HuH-7.5 (cell line): ENCODE data around the gene ENPP7.

Experiments
- DNase-seq: peaks from one replicate; pipeline ENCODE4 v3.0.0; 2011; ENCODE audit warnings: low spot score

The ENPP7 gene, protein sequence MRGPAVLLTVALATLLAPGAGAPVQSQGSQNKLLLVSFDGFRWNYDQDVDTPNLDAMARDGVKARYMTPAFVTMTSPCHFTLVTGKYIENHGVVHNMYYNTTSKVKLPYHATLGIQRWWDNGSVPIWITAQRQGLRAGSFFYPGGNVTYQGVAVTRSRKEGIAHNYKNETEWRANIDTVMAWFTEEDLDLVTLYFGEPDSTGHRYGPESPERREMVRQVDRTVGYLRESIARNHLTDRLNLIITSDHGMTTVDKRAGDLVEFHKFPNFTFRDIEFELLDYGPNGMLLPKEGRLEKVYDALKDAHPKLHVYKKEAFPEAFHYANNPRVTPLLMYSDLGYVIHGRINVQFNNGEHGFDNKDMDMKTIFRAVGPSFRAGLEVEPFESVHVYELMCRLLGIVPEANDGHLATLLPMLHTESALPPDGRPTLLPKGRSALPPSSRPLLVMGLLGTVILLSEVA

DNA sequence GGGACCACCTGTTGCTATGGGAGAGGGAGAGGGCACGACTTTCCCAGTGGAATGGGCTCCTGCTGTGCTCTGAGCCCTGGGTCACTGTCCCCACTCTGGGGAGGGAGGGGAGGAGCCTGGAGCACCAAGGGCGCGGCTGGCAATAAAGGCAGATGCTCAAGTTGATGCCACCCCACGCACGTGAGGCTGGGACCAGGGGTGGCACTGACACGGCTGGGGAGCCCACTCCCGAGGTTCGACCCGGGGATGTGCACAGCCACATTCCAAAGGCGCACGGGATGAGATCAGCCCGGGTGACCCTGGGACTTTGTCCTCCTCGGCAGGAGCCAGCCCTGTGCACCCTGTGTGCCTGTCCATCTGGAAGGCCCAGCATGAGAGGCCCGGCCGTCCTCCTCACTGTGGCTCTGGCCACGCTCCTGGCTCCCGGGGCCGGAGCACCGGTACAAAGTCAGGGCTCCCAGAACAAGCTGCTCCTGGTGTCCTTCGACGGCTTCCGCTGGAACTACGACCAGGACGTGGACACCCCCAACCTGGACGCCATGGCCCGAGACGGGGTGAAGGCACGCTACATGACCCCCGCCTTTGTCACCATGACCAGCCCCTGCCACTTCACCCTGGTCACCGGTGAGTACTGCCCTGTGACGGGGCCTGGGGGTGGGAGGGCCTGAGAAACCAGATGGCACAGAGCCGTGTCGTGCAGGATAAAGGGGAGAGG lies at the start of gene ENPP7:
Gene ENPP7 (plus strand): TSS at position 175 of the 715 bp plus-strand sequence. CDS start 197 bp downstream, at position 372.
- DNase-seq: no peak

DNA sequence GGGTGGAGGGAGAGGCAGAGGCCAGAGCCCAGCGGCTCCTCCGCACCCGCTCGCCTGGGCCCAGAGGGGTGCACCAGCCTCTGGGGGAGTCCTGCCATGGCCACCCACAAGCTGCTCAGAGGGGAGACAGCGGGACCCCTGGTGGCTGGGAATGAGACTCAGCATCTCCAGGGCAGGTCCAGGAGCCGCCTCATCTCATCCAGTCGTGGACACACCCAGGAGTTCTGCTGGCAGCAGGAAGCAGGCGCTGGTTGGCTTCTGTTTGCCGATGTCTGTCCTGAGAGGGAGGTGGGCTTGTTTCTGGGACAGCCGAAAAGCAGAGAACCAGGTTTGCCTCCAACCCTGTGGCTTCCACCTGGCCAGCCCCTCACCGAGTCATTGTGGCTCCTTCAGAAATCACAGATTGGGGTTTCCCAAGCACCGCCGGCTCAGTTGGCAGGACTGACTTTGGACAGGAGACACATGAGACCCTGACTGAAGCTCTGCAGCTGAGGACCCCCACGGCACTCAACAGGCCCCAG lies 49.6 kb upstream of the ENPP7 start:
- DNase-seq: no peak

DNA sequence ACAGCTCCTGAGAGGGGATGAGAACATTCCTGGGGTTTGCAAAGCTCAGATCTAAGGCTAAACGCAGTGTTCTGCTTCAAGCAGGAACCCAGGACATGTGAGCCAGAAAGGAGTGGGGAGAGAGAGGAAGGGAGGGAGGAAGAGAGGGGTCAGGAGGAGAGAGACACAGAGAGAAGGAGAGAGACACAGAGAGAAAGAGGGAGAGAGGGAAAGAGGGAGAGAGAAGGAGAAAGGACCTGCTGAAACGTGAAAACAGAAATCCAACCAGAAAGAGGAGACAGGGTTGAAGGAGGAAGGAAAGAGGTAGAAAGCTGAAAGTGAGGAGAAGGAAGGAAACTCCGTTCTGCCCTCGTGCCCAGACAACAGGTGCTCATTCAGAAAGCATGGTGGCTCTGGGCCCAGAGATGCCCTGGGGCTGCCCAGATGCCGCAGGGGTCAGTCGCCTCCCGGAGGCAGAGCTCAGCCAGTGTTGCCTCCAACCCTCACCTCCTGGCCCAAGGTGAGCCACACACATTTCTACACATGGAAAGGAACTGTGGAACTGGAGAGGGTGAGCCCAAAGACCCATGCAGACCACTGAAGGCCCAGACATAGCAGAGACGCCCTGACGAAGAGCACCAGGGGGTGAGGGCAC lies 49.0 kb upstream of the ENPP7 start:
- DNase-seq: no peak

DNA sequence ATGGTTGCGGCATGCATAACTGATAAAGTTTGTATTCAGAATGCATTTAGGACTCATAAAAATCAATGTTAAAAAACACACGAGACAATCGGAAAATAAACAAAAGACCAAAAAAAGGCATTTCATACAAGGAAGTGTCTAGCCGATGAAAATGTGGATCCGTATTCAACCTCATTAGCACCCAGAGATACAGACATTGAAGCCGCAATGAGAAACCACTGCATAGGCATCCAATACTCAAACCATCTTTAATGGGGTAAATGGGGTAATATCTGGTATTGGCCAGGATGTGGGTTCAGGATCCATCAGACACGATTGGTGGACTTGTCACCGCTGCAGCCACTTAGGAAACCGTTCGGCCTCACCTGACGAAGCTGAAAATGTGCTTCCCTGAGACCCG lies 47.4 kb upstream of the ENPP7 start:
- DNase-seq: no peak

DNA sequence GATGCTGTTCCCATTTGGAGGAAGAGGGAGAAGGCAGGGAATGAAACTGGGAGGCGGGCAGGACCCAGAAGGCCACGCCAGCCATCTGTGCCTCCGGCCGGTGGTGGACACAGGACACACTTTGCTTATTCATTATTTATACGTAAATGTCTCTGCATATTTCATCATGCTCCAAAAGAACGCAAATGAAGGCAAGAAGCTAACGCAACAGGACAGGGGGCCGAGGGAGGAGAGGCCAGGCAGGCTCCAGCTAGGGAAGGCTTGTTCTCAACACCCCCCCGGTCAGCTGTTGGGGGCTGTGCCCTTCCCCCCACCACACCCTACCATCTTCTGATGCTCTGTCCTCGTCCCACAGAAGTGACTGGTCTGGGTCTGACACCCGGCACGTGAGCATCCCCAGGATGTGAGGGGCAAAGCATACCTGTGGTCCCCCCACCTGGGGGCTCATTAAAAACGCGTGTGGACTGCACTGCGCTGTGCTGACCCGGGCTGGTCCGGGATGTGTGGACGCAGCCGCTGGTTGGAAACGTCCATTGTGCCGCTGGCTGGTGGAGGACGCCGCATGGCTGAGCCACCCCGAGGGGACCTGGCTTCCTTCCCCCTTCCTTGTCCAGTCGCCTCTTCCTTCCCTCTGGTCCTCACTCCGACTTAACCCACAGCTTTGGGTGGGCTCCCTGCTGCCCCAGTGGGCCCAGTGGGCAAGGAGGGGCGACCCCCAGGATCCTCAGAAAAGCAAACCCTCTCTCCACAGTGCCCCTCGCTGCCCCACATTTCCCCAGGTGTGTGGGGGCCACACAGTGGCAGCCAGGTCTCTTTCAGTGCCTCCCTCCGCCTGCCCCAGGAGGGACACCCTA lies 46.4 kb upstream of the ENPP7 start:
- DNase-seq: no peak

DNA sequence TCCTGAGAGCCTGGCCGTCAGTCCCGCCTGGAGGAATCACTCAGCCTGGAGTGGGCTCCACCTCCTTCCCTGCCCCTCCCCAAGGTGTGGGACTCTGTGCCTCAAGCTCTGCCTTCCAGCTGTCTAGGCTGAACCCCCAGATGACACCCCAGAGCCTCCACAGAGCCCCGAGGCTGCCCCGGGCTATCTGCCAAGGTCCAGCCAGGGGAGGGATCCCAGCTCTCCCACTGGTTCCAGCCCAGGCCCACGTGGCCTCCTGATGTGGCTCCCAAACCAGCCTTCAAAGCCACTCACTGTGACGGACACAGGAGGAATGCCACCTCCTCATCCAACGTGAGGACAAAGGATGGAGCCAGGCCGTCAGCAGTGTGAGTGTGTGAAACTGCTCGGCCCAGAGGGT lies 45.6 kb upstream of the ENPP7 start:
- no peak for DNase-seq

DNA sequence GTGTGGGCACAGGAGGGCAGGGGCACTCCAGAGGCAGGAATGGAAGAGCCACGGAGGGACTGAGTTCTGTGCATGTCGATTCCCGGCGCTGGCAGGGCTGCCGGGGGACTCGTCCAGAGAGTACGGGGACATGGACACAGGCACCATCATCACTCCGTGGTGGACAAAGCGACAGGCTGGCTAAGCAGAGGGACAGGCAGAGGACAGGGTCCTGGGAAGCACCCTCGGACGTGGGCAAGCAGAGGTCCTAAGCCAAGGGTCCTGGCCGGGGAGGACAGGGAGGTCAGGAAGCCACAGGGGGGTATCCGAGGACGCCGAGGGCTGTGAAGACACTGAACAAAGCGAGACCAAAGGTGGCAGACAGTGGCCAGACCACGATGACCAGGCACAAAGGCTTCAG lies 44.3 kb upstream of the ENPP7 start:
- DNase-seq: no peak

DNA sequence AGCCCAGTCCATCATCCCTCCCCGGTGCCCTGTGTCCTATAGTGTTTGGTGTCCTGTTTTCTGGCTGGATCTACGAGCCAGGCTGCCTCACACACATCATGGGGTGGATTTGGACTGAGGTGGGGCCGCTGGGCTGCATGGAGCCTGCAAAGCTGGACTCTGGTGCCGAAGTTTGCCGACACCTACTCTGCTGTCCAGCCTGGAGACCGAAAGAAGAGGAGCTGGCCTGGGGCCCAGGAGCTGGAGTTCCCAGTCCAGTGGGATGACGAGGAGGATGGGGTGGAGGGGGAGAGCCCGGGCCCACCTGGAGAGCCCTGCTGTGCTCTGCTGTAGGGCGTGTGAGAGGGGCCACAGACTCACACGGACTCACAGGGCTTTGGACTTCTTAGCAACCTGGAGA lies 40.3 kb upstream of the ENPP7 start:
- no peak for DNase-seq

DNA sequence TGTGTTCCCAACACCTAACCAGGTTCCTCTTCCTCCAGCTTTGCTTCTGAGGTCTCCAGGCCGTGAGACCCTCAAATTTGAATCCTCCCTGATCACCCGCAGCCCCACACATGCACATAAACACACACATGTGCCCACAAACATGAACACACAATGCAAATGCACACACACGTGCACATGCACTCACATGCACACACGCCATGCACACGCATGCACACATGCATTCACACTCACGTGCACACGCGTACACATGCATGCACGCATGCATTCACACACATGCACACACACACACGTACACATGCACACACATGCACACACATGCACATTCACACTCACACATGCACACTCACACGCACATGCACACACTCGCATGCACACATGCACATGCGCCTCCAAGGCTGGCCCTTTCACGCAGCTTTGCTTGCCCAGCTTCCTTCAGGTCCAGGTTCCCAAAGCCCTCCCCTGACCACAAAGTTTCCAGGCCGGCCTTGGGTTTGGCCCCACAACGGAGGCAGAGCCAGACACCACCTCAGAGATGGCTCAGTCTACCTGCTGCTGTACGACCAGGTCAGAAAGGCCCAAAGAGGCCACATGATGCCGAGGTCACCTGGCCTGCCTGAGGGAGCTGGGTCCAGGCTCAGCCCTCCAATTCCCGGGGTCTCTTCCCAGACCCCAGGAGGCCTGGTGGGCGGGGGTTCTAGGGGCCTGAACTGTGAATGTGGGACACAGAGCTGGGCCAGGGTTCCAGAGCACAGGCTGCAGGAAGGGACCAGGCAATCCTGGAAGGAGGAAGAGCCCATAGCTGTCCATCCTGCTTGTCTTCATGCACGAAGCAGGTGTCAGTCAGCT lies 39.5 kb upstream of the ENPP7 start:
- DNase-seq: no peak

DNA sequence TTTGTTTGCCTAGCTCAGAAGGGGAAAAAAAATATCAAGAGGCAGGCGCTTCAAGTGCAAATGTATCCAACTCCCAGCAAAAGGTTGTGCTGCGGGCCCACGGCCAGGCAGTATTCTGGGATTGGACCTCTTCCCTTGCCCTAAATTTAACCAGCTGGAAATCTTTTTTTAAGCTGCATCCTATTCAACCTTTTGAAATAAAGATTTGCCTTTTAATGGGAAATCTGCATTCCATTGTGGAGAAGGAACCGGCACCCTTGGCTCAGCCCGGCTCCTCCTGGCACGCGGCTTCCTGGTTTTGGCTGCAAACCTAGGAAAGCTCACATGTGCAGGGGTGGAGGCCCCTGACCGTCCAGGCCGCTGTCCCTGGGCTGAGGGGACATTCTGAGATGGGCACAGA lies 38.8 kb upstream of the ENPP7 start:
- DNase-seq: no peak

DNA sequence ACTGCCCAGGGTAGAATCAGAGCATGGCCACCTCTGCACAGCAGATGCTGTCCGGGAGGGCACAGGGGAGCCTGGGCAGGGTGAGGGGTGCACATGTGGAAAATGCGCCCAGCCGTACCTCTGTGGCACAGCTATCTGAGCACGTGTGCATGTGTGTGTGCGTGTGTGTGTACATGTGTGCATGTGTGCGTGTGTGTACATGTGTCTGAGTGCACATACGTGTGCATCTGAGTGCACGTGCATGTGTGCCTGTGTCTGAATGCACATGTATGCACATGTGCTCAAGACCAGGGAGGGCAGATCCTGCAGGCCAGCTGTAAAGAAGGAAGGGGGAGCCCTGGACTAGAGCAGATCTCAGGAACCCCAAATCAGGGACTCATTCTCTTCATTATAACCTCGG lies 37.3 kb upstream of the ENPP7 start:
- no peak for DNase-seq

DNA sequence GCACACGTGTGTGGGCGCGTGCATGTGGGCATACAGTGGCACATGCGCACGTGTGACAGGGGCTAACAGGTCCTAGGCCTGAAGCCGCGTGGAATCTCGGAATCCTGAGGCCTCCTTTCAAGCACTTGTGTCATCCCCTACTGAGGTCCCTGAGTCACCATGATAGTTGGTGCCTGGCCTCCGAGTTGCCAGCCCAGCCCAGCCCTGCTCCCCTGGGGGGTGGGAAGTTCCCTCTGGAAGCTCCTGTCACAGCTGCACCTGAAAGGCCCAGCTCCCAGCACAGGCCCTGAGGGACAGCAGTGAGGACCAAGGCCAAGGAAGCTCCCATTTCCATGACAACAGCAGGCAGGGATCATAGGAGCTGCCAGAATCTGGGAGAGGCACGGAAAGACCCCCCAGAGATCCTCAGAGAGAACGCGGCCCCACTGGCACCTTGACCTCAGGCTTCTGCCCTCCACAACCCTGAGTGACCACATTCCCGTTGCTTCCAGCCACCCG lies 35.4 kb upstream of the ENPP7 start:
- DNase-seq: no peak

DNA sequence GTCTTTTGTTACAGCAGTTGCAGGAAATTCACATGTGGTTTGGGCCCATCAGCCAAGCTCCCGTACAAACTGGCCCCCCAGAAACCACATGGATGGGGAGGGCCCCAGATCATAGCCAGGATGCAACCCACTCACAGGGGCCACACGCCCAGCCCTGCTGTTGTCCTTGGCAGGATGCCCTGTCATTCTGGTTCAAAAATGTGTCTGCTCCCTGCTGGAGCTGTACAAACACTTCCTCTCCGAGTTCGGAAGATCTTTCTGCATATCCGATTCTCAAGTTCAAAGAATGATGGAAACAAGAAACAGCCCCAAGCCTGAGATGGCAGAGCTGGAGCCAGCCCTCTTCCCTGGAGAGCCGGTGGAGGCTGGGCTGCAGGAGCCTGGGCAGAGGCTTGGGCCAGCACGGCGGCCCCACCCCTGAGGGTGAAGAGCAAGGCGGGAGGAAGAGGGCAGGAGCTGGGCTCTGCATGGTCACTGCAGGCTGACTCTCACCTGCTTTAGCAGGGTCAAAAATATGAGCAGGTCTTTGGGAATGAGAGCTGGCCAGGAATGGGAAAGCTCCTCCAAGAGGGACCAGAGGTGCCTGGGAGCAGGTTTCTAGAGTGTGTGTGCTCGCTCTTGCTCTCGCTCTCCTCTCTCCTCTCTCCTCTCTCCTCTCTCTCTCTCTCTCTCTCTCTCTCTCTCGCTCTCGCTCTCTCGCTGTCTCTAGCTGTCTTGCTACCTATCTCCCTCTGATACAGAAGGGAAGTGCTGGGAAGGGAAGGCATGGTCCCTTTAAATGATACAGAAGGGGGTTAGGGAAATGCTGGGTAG lies 34.7 kb upstream of the ENPP7 start:
- DNase-seq: no peak

DNA sequence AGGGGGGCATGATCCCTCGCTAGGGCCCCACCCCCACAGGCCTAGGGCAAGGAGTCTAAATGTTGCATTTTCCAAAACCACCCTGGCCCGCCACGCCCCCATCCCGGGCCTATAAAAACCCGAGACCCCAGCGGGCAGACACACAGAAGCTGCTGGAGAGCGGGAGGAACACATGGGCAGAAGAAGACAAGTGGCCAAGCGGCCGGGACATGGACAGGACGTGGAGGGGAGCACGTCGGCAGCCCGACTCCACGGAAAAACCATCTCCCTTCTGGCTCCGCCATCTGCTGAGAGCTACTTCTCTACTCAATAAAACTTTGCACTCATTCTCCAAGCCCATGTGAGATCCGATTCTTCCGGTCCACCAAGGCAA lies 34.1 kb upstream of the ENPP7 start:
- no peak for DNase-seq

DNA sequence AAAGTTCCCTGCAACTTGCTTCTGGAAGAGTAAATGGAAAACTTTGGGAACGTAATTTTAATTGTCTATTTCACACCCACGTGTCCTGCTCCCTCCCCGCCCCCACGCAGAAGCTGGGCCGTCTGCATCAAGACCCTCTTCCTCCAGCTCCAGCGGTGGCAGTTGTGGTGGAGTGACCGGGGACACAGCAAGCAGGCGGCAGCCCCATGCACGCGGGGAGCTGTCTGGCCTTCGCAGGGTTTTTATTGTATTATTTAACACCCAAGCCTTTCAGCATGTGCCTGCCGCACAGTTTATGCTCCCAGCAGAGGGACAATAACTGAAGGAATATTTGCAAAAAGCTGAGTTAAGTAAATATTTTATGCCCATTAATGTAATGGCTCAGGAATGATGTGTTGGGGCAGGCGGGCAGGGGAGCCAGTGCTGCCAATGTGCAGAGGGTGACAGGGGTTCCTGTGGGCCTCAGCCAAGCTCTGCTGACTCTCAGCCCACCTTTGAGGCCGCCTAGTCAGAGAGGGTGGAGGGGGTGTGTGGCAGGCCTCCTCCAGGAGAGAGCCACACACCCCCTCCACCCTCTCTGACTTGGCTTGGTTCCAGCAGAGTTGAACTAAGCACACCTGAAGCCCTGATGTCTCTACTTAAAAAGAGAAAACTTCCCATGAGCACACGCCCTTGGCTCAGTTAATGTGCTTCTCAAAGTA lies 32.4 kb upstream of the ENPP7 start:
- no peak for DNase-seq

DNA sequence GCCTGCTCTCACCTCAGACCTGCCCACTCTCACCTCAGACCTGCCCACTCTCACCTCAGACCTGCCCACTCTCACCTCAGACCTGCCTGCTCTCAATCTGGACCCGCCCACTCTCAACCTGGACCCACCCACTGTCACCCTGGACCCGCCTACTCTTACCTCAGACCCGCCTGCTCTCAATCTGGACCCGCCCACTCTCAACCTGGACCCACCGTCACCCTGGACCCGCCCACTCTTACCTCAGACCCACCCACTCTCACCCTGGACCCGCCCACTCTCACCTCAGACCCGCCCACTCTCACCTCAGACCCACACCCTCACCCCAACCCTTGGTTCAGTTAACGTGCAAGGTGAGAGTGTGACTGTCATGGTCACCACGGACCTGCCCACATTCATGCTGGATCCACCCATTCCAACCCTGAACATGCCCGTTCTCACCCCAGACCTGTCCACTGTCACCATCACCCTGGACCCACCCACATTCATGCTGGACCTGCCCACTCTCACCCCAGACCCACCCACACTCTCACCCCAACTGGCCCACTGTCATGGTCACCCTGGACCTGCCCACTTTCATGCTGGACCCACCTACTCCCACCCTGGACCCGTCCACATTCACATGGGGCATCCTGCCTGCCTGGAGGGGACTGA lies 31.2 kb upstream of the ENPP7 start:
- DNase-seq: no peak

DNA sequence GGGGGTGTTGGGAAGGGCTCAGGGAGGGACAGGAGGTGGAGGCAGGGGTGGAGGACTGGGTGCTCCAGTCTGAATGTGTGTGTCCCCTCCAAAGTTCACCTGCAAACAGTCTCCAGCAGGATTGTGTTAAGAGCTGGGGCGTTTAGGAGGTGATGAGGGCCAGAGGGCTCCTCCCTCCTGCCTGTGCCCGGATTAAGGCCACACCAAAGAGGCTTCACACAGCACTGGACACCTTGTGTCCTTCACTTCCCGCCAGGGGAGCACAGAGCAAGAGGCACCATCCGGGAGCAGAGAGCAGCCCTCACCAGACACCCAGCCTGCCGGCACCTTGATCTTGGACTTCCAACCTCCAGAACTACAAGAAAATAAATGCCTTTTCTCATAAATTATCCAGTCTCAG lies 30.2 kb upstream of the ENPP7 start:
- no peak for DNase-seq

DNA sequence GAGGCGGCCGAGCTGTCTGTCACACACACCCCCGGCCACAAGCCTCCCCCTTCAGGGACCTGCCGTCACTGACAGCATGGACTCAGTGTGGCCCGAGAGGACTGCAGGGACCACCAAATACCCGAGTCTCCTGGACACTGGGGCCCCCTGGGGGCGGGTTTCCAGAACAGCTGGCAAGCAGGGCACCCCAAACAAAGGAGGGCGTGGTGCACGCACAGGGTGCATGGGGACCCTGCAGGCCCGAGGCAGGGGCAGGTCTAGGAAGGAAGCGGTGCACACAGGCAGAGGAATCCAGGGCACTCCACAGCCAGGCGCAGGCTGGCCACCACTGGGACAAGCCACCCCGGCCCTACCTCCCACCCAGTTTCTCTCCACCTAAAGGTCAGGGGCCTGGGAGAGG lies 28.7 kb upstream of the ENPP7 start:
- no peak for DNase-seq
